GM21529 (cell line): ENCODE measurements around the gene TBC1D14.
A peak's percentile ranks its signal among the peaks of the same experiment; 100 is the strongest.

Experiments
- ATAC-seq: cut with Tn5 transposase; IDR thresholded peaks from one replicate; pipeline ENCODE4 v1.9.1; 2021; ENCODE audit not compliant: unreplicated experiment

TBC1D14 gene

GRCh38 chr4:7037425-7037824, 127.8 kb downstream of the TBC1D14 start:
- no peak for ATAC-seq

GRCh38 chr4:7040765-7041164, 131.1 kb downstream of the TBC1D14 start:
- no peak for ATAC-seq

GRCh38 chr4:7041246-7041645, 131.6 kb downstream of the TBC1D14 start:
- no peak for ATAC-seq

GRCh38 chr4:7041801-7042502, 132.3 kb downstream of the TBC1D14 start:
- no peak for ATAC-seq

- peak; percentile 72 for ATAC-seq
Observed at GRCh38 chr4:7042503-7043283, 133.1 kb downstream of the TBC1D14 start.

GRCh38 chr4:7043284-7044136, 133.9 kb downstream of the TBC1D14 start, which contains the start of gene TADA2B:
Gene TADA2B, plus strand, starts transcription at chr4:7043372. Its CDS starts 208 bp downstream, at chr4:7043580.
- peak; percentile 6 for ATAC-seq

GRCh38 chr4:7044137-7044930, 134.7 kb downstream of the TBC1D14 start:
- ATAC-seq: no peak

- ATAC-seq: no peak
Observed at GRCh38 chr4:7045553-7045952, 135.9 kb downstream of the TBC1D14 start.

GRCh38 chr4:7045961-7046921, 136.6 kb downstream of the TBC1D14 start:
- peak; percentile 46 for ATAC-seq

- no peak for ATAC-seq
Observed at GRCh38 chr4:7046971-7047370, 137.3 kb downstream of the TBC1D14 start.

GRCh38 chr4:7048642-7049041, 139.0 kb downstream of the TBC1D14 start:
- ATAC-seq: no peak

GRCh38 chr4:7049295-7049694, 139.7 kb downstream of the TBC1D14 start:
- no peak for ATAC-seq

GRCh38 chr4:7049739-7050138, 140.1 kb downstream of the TBC1D14 start:
- no peak for ATAC-seq

- ATAC-seq: no peak
Observed at GRCh38 chr4:7050481-7051143, 141.0 kb downstream of the TBC1D14 start.

GRCh38 chr4:7051144-7051495, 141.5 kb downstream of the TBC1D14 start:
- ATAC-seq: no peak

GRCh38 chr4:7051905-7052304, 142.3 kb downstream of the TBC1D14 start:
- ATAC-seq: no peak

- ATAC-seq: no peak
Observed at GRCh38 chr4:7052313-7052712, 142.7 kb downstream of the TBC1D14 start.

- no peak for ATAC-seq
Observed at GRCh38 chr4:7052923-7053715, 143.5 kb downstream of the TBC1D14 start.
